NCI-H446 treated with DMSO at 0.1 percent for 48 hours (cell line): Measurements from ENCODE around the gene PRCD.
"Not testable (repeated sequence)": the region's sequence is repeated elsewhere in the genome, so short reads cannot be mapped to it uniquely, and the experiment has no call there.

Experiments used
- DNase-seq: peaks from one replicate; lab custom pipeline; 2025; lab: John Stamatoyannopoulos, UW

PRCD gene

DNA sequence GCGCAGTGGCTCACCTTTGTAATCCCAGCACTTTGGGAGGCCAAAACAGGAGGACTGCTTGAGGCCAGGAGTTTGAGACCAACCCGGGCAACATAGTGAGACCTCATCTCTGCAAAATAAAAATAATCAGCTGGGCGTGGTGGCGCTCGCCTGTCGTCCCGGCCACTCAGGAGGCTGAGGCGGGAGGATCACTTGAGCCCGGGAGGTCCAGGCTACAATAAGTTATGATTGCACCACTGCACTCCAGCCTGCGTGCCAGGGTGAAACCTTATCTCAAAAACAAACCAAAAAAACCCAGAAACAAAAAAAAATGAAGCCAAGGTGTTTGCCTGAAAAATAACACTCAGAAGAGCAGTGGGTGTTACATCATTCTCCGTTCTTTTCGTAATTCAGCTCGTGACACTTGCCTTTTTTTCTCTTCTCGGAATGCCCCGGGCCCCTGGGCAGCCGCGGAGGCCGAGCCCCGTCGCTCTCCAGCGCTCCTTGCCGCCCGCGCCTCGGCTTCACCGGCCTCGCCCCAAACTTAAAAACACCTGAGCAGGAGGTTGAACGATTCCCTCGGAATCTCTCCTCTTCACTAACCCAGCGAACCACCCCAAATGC is 17.0 kb downstream of the PRCD start:
- DNase-seq: no peak

DNA sequence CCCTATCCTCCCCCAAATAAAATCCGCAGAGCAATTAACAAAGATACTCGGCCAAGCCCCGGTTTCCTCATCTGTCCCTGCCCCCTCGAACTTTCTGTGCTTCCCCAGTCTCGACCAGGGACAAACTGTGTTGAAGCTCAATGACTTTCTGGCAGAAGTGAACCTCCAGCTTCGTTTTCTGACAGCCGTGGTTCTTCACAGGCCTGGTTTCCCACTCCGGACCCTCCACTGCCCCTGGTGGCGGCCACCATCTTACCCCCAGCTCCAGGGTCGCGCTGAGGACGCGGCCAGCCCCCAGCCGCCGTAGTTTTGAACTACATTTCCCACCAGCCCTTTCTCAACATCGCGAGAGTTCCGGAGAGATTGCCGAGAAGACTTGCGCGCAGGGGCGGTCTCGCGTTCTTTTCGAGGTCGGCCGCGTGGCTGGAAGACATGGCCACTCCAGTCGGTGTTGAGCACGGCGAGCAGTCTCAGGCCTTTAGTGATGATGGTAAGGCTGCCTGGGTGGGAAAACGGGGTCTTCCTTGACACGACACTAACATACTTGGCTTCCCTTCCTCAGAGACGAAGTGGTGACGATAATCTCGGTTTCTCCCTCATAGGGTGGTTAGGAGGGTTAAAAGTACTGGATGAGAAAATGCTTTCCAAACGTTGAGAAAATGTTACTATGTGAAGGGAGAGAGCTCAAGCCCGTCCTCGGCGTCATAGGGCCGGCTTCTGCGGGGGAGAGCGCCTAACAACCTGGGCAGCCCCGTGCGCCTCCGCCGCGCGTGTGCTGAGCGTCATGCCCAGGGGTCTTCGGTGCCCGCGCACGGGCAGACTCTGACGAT is 17.7 kb downstream of the PRCD start:
- DNase-seq: peak; percentile 96

DNA sequence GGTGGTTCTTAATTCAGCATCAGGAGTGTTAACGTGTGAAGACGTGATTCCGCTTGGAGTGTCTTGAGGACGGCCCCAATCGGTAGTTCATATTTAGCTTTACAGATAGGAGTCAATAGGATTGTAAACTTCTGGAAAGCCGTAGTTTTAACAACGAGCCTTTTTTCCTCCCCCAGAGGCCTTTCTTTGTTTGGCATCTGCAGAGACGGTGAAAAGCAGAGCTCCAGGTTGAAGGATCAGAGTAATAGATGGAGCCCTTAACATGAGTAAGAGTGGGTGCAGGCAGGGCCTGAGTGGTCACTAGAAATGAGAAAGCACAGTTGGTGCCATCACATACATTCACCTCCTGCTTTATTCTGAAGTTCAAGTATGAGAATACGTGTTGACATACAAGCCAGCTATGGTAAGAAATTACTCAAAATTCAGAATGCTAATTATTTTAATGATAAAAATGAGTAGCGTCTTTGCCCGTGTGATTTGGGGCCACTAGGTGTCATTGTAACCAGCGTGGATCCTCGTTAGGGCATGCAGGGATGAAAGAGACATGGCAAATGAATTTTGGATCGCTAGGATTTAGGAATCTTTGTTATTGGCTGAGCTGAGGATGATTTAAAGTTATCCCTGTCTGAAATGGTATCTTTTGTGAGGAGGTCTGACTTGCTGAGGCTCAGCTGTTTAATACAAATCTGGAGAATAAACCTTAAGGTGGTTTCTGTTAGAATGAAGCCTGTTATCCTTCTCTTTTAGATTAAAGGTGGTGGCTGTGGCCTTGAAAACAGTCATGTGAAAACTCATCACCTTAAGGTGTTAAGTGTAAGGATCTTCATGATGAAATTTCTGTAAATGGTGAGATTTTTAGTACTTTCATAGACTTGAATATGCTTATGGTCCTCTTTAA is 18.6 kb downstream of the PRCD start:
- DNase-seq: peak; percentile 57

DNA sequence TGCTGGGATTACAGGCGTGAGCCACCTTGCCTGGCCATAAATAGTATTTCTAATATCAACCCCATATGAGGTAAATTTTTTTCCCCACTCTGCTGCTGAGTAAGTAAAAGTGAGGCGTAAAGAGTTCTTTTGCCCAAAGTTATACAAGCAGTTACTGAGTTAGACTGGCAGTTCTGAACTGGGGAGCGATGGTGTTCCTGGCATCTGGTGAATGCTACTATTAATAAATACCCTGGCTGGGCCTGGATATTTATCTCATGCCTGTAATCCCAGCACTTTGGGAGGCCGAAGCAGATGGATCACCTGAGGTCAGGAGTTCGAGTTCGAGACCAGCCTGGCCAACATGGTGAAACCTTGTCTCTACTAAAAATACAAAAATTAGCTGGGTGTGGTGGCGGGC is 19.6 kb downstream of the PRCD start:
- not testable (repeated sequence) for DNase-seq

DNA sequence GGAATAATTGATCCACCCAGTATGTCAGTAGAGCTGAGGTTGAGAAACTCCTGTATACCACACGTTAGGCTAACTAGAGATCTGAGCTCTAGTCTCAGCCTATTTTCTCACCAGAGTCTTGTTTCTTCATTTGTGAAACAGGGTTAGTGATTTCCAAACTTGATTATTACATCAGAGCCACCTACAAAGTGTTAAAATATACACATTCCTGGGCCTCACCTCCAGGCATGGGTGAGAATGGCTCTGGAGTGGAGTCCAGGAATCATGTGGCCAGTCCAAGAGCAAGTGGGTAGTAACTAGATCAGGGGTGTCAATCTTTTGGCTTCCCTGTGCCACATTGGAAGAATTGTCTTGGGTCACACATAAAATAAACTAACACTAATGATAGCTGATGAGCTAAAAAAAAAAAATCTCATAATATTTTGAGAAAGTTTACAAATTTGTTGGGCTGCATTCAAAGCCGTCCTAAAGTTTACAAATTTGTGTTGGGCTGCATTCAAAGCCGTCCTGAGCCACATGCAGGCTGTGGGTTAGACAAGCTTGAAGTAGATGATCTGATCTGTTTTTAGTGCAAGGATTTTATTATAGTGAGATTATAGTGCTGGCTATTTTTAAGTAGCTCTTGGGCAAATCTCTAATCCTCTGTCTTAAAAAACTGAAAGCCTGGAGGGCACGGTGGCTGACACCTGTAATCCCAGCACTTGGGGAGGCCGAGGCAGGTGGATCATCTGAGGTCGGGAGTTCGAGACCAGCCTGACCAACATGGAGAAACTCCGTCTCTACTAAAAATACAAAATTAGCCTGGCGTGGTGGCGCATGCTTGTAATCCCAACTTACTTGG is 20.4 kb downstream of the PRCD start:
- DNase-seq: no peak

DNA sequence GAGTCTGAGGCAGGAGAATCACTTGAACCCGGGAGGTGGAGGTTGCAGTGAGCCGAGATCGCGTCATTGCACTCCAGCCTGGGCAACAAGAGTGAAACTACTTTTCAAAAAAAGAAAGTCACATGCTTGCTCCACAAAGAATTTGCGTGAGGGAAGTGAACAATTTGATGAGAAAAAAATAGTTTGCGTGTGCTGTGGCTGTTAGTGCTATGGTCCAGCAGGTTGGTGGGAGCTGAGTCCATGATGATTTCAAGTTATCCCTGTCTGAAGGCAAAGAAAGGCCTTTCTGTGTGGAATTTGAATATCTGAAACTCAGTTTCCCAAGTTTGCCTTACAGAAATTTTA is 21.0 kb downstream of the PRCD start:
- DNase-seq: no peak

DNA sequence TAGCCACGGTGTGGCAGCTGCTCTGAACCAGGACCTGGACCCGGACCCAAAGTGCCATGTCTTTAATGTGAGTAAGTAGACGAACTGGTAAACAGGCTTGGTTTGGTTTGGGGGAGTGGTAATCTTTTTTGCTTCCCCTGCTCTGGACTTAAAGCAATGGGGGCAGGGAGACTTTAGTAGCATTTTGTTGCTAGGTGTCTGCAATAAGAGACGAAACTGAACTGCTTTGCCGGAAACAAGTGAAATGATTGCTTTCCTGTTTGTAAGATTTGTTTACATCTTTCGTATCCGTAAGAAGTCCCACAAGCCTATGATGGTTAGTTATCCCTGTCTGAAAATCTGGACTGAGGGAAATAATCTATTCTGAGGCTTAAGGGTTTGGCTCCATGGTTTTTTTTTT is 21.5 kb downstream of the PRCD start:
- no peak for DNase-seq

DNA sequence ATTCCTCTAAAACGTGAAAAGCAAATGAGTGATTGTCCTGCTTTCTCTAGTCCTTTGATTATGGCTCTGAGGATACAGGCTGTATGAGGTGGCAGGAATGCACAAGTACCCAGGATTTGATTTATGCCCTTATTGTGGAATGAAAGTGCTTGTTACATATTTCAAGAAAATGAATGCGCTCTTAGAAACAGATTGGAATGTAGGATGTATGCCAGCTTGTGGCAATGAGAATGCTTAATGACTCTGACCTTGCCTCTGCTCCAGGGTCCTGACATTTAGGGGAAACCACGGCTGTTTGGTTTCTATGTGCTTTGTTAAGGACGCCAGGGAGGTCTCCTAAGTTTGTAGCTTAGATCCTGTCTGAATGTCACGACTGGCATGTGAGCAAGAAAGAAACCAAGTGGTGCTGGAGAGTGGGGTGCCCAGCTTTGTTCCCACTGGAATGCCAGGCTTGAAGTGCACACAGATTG is 22.0 kb downstream of the PRCD start:
- DNase-seq: no peak

DNA sequence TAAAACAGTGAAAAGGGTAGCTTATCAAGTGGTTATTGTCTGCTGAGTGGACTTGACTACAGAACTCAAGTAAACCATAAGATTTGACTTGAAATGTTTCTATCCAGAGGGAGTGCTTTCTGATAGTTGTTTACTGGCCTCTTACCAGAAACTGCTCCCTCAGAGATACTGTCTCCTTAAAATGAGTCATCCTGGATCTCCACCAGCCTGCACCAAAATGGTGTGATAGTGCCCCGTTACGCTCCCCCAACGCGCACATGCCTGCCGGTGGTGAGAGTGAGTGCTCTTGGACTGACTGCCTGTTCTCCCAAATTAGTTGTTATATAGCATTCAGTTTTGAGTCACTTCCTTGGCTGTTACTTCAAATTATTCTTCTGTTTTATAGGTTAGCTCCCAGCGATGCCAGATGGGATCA is 22.9 kb downstream of the PRCD start:
- peak; percentile 67 for DNase-seq

DNA sequence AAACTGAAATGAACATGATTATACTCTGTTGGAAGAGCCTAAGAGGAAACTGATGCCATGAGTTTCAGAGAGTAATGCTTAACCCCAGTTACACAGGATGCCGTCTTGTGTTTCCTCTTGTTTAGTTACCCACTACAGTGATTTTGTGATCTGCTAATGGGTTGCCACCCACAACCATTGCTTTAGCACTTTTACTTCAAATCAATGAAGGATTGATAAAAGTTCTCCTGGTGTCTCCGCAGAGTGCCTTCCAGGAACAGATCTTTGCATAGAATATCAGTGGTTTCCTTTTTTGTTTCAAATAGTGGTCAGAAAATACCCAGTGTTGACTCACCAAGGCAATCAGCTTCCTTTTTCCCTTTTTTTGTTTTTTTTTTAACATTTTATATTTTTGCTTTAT is 23.5 kb downstream of the PRCD start:
- DNase-seq: not testable (repeated sequence)

DNA sequence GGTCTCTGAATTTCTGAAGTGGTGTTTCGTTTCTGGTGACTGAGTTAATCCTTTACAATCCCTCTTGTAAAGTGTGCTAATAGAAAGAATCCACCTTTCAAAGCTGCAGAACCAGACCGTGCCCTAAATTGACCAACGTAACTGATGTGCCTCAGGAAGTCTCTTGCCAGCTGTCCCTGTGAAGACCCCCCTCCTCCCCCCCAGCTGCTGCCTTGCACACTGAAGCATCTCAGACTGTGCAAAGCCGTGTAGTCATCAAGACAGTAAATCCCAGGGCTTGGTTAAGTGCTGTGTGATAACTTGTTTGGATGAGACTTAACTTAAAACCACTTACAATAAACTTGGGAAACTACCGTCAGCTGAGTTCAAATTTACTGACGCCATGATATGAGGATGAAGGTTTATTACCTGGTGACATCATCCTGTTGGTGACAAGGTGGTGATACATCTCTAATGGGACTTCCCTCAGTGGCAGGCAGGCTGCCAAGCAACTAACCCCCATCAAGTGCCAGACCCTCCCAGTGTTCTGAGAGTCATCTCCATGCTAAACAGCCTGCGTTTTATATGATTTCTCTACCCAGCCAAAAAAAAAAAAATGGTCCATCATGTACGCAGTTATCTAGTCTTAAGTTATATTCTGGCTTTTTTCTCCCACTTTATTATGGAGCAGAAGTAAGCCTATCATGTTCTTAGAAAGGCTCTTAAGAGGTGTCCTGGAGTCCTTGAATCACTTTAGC is 25.3 kb downstream of the PRCD start:
- not testable (repeated sequence) for DNase-seq

DNA sequence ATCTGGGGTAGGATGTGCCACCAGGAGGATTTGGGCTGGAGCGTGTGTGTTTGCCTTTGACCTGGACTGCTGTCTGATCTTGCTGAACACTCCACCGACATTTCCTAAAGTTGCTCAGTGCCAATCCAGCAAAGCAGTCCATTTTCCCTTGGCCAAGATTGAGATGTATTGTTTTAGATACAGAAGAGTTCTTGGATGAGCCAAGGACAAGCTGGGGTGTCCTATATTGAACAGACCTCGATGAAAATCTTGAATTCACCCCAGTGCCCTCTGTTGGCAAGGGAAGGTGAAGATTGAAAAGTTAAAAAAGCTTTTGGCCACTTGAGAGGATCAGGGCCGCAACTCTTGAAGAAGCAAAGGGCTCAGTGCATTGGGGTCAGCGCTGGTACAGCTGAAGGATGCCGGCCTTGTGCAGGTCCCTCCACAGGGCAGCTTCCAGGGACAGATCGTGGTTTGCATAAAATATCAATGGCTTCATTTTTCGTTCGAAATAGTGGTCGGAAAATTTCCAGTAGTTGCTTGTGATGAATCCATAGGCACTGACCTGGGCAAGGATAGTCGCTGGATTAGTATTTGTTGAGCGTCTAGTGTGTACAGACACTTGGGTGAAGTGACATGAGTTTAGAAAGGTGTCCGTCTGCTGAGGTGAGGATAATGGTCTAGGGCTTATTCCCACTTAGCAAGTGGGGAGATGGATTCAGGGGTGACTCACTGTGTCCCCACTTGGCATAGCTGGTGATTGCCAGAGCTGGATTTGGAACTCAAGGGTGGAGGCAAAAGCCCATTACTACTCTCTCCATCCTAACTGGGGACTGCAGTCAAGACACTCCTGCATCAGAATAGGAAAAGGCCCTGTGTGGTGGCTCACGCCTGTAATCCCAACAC is 26.1 kb downstream of the PRCD start:
- DNase-seq: no peak

DNA sequence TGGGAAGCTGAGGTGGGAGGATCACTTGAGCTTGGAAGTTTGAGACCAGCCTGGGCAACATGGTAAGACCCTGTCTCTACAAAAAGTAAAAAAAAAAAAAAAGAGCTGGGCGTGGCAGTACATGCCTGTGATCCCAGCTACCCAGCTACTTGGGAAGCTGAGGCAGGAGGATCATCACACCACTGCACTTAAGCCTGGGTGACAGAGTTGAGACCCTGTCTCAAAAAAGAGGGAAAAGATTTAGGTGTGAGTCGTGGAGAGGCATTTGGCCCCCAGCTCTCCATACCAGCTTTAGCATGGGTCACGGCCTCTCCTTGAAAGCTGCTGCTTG is 26.7 kb downstream of the PRCD start:
- no peak for DNase-seq

DNA sequence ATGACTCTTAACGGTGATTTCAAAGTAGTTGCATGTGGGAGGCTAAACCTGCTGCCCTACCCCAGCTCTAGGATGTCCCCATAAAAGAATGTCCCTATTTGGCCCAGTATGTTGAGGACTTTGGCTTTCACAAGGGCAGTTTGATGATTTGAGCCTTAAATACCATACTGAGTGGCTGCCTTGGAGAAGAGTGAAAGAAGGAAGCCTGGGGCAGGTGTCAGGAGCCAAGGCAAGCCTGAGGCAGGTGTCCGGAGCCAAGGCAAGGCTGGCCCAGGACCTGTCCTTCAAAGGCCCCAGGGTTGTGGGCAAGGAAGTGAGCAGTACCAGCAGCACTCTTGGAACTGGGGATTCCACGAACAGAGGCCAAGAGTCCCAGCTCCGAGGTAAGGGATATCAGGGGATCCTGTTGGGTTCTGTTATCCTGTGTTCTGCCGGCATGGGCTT is 27.2 kb downstream of the PRCD start:
- DNase-seq: no peak

DNA sequence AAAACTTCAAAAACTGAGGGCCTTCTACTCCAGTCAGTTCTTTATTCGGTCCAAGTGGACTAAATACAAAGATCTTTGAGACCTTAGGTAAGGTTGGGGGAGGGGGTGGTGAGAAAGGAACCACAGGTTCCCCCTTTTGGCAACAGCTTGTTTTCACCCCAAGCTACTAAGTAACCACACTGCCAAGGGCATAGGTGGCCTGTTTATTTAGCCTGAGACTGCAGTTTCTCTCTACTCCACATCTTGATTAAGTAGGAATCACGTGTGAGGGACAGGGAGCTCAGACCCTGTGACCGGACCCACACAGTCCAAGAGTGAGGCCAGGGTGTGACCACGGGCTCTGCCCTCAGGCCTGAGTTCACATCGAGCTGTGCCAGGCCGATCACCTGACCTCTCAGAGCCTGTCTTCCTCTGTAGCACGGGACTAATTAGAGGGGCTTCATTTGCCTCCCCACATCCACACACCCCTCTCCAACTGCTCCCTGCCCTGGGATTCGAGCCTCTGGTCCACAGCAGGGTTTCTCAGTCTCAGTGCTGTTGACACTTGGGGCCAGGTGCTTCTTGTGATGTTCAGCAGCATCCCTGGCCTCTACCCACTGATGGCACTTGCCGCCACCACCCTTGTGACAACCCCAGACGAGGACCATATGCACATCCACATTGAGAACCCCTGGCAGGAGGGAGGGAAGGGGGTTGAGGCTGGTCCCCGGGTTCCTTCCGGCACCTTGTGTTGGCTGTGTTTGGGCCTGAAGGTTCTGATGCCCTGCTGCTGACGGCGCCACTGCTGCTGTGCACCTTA is 28.0 kb downstream of the PRCD start:
- no peak for DNase-seq

DNA sequence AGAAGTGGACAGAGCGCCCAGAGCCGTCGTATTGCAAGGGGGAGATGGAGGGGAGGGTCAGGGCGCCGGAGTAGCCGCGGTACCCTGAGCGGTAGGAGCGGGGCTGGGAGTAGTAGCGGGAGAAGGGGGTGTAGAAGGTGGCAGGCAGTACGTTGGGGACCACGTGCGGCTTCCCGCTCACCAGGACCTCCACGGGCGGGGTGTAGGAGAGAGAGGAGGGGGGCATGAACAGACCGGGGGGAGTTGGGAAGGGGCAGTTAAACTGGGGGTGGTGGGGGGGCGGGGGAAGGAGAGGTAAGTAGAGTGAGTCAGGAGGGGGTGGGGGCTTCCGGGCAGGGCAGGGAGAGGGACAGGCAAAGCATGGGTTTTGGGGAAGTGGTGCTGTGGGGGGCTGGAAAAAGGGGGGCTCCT is 29.0 kb downstream of the PRCD start:
- DNase-seq: no peak

DNA sequence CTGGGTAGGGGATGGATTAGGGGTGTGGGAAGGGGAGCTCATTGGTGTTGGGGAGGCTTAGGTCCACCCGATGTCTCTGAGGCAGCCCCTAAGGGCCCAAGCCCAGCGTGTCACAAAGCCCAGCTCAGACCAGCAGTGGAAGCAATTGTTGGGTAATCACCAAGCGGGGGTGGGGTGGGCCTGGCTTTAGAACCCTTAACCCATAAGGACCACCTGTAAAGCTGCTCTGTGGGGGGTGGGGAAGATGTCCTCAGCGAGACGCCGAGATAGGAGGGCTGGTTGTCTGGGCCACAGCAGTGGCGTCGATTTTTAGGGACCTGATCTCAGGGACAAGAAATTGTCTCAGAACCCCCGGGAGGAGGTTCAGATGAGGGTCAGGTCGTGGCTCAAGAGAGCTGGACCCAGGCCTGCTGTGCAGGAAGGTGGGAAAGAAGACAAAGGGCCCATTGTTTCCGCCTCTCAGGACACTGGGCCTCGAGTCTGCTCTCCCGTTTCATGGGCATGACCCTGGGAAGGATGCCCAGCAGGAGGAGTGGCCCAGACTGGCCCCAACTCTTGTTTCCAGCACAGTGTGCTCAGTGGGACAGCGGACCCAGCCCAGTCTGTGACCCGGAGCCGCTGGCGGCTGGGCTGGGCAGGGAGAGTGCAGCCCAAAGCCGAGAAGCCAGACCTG is 29.9 kb downstream of the PRCD start:
- no peak for DNase-seq

DNA sequence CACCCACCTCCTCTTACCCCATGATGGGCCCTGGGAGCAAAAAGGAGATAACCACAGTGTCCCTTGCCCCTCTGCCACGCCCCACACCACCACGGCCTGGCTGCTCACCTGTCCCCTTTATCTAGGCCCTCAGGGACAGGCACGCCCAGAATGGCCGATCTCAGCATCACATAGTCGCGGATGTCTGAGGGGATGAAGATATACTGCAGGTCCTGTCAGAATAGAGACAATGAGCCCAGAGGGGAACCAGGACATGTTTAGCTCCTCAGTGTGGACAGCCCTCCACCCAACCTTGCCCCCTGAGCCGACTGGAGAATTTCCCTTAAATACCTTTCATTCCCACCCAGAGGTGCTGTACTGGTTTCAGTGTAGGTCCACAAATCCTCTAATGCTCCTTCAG is 30.6 kb downstream of the PRCD start:
- DNase-seq: no peak
